Lower leg skin (tissue), 4 donors: ENCODE data around the gene CGB8. TPM values are rescaled to one million over a fixed set of nuclear protein-coding genes. Genes with fewer than 3 reads are reported as not detected.

Source experiments
- DNase-seq, 2 donors: peaks; one replicate each; pipeline ENCODE4 v3.0.0-alpha.2; 2019; ENCODE audit warnings: low spot score in 2 of 2
- H3K4me3 ChIP-seq: fragments of 200-600 bp; sonication (generic); 2 replicates; pipeline ENCODE4 v1.5.1; 2017; ENCODE audit warnings: mild to moderate bottlenecking, low read depth; ENCODE audit not compliant: poor library complexity, severe bottlenecking
- CTCF ChIP-seq, 3 donors: fragments of 450-650 bp; IDR thresholded peaks; one replicate each; pipeline ENCODE4 v1.5.1; 2016; ENCODE audit warnings: antibody characterized with exemption in 3 of 3, mild to moderate bottlenecking in 3 of 3, moderate library complexity in 2 of 3
- POLR2A ChIP-seq, 2 donors: fragments of 450-650 bp; IDR thresholded peaks; one replicate each; pipeline ENCODE4 v1.6.1; 2016 to 2017; ENCODE audit warnings: antibody characterized with exemption in 2 of 2, mild to moderate bottlenecking in 1 of 2, moderate library complexity in 1 of 2
- WGBS, 2 donors: methylation state at CpG; one replicate each; pipeline ENCODE4 v1.1.5; 2018; 5-methylcytosine and 5-hydroxymethylcytosine counted together
- intact Hi-C: fragments of 100-400 bp; cut with DNase I; formaldehyde crosslinking; loops from one replicate; pipeline ENCODE4 v1.15.0; 2023; ENCODE audit warnings: low total_unique reads
- microRNA-seq, 2 donors: library from miRNA; unstranded; fragments of <30 nt; microRNA quantifications; one replicate each; pipeline ENCODE4, GENCODE V29; 2016; ENCODE audit warnings: borderline replicate concordance in 2 of 2, borderline number of aligned reads in 1 of 2
- total RNA-seq, 4 donors: library from RNA; depleted of rRNA; stranded (reverse); fragments of >200 nt; gene quantifications; one replicate each; pipeline ENCODE4 v1.1.0, GENCODE V29; 2016

CGB8 gene
- total RNA-seq, 4 donors from 2014 or later, result not detected

DNA sequence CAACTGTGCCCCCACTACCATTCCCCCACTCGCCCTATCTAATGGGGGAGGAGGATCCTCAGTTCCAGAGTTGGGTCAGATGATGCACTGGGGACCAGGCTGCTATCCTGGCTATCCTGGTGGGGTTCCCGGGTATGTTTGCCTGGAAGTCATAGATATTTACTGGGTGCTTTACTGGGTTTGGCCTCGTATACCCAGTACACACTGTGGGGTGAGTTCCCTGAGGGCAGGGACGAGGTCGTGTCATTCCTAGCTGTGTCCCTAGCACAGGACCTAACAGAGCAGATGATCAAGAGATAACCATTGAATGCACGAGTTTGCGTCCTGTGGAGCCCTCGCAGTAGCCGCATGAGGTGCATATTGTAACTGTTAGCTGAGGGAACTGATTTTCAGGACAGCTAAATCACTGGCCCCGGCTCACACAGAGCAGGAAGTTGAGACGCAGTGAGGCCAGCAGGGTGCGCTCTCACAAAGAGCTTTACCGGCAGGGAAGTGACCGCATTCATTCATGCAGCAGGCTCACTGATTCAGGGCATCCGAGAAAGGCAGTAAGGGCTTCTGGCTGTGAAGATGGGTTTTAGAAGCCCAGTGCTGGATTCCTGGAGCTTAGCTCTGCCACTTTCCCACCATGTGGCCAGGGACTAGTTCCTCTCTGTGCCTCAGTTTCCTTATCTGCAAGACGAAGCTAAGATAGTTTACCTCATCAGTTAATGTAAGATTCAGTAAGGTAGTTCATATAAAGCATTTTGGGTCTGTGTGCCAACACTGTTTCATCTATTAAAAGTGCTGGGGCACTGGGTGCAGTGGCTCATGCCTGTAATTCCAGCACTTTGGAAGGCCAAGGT lies 49.2 kb downstream of the CGB8 start:
- TF ChIP-seq CTCF (IDR thresholded peaks at IDR 0.05) (no peak), POLR2A (IDR thresholded peaks at IDR 0.05) (no peak)
- 49 to 61% methylated on average over 16 of the region's 16 CpGs for WGBS, 2 donors
- H3K4me3 ChIP-seq, result no peak overlapping the region
- intact Hi-C loops, result loop anchor here (10.0 kb wide), 1 partner anchor 145 kb away; no protein-coding TSS in a partner anchor
- peak in 1 of 2 donors; percentile 27 for DNase-seq

DNA sequence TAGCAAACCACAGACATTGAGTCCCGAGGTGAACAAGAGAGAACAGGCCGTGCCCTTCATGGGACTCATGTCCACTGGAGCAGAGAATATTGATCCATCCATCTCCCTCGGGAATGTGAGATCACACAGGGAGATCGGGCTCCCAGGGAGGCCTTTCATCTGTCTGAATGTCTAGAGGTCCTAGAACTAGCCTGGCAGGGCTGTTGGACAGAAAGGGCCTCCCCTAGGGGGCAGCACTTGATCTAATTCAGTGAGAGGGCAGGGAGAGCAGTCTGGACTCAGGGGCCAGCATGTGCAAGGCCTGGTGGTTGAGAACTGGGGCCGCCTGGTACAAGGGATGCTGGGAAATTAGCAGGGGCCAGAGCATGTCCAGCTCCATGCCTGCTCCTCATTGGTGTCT lies 50.9 kb downstream of the CGB8 start:
- WGBS, 2 donors, result 72 to 86% methylated on average over 5 of the region's 5 CpGs
- H3K4me3 ChIP-seq, result no peak overlapping the region
- DNase-seq, result no peak
- intact Hi-C loops, result loop anchor here (10.0 kb wide), 1 partner anchor 147 kb away; no protein-coding TSS in a partner anchor
- TF ChIP-seq CTCF (IDR thresholded peaks at IDR 0.05) (no peak), POLR2A (IDR thresholded peaks at IDR 0.05) (no peak)

Small RNA genes within 50 kb of the gene (microRNA-seq; reads per million reads assigned to microRNA genes)
- gene MIR6798, result 0 reads per million in 2 donors

Other genes with a start within 250 kb of the CGB8 start
- gene BCAT2, start 238.1 kb downstream of the CGB8 start, total RNA-seq, result 10 to 100 TPM; 20.3 to 61.4 (median 38.6) TPM
- 1 to 10 TPM; 1.6 to 6.6 (median 5.4) TPM for gene HSD17B14, start 212.6 kb downstream of the CGB8 start, total RNA-seq
- 1 to 10 TPM; 2.9 to 7.2 (median 6.3) TPM for gene PLEKHA4, start 180.5 kb downstream of the CGB8 start, total RNA-seq
- 100 to 1,000 TPM in 1 of 4 donors, 10 to 100 TPM in 3; 91.6 to 152 (median 97.5) TPM for gene PPP1R15A, start 176.7 kb downstream of the CGB8 start, total RNA-seq
- not detected for gene TULP2, start 150.4 kb downstream of the CGB8 start, total RNA-seq
- gene NUCB1, start 148.8 kb downstream of the CGB8 start, total RNA-seq, result 100 to 1,000 TPM; 162 to 269 (median 189) TPM
- gene DHDH, start 115.4 kb downstream of the CGB8 start, total RNA-seq, result not detected
- 10 to 100 TPM; 15.5 to 36.3 (median 31.1) TPM for gene BAX, start 94.2 kb downstream of the CGB8 start, total RNA-seq
- 1,000 to 10,000 TPM; 1,012 to 1,617 (median 1,174) TPM for gene FTL, start 83.8 kb downstream of the CGB8 start, total RNA-seq
- 10 to 100 TPM; 16.4 to 33.3 (median 20.5) TPM for gene GYS1, start 55.8 kb downstream of the CGB8 start, total RNA-seq
- gene RUVBL2, start 55.2 kb downstream of the CGB8 start, total RNA-seq, result 10 to 100 TPM; 61.3 to 83.8 (median 83.3) TPM
- 1 to 10 TPM in 3 of 4 donors, not detected in 1; 1.2 to 4.2 (median 1.8) TPM for gene LHB, start 32.0 kb downstream of the CGB8 start, total RNA-seq
- gene CGB3, start 24.8 kb downstream of the CGB8 start, total RNA-seq, result not detected
- not detected for gene CGB2, start 17.2 kb downstream of the CGB8 start, total RNA-seq
- 1 to 10 TPM in 1 of 4 donors, not detected in 3; 2.2 TPM for gene CGB1, start 12.2 kb downstream of the CGB8 start, total RNA-seq
- not detected for gene CGB5, start 5.3 kb downstream of the CGB8 start, total RNA-seq
- gene CGB7, start 8.6 kb upstream of the CGB8 start, total RNA-seq, result 1 to 10 TPM; 1.0 to 8.8 (median 2.2) TPM
- 10 to 100 TPM in 1 of 4 donors, 1 to 10 TPM in 3; 7.4 to 16.8 (median 8.4) TPM for gene NTF4, start 15.7 kb upstream of the CGB8 start, total RNA-seq
- under 1 TPM in 1 of 4 donors, not detected in 3; 0.06 TPM for gene KCNA7, start 23.6 kb upstream of the CGB8 start, total RNA-seq
- gene SNRNP70, start 36.3 kb upstream of the CGB8 start, total RNA-seq, result 100 to 1,000 TPM; 172 to 375 (median 285) TPM
- gene LIN7B, start 65.3 kb upstream of the CGB8 start, total RNA-seq, result 10 to 100 TPM; 53.9 to 62.5 (median 54.7) TPM
- gene C19orf73, start 70.0 kb upstream of the CGB8 start, total RNA-seq, result 10 to 100 TPM in 1 of 4 donors, 1 to 10 TPM in 3; 4.9 to 11.2 (median 8.9) TPM
- 10 to 100 TPM; 52.3 to 78.1 (median 64.4) TPM for gene PPFIA3, start 70.4 kb upstream of the CGB8 start, total RNA-seq
- gene HRC, start 106.3 kb upstream of the CGB8 start, total RNA-seq, result 1 to 10 TPM; 1.1 to 4.0 (median 1.2) TPM
- gene TRPM4, start 108.7 kb upstream of the CGB8 start, total RNA-seq, result 10 to 100 TPM; 50.7 to 76.2 (median 70.3) TPM